A549 (cell line): ENCODE results near the gene RUVBL2. TPM values are rescaled to one million over a fixed set of nuclear protein-coding genes. Genes with fewer than 3 reads are reported as not detected.

Experiments
- ATAC-seq, 2 experiments: fragments of 200-7000 bp in 1 of 2; fragments of >200 bp in 1 of 2; cut with Nextera tagmentation in 1 of 2; cut with Tn5 transposase in 1 of 2; 3 replicates each; pipeline versions ENCODE4 v1.8.0 to v1.9.1; 2018 to 2020; ENCODE audit warnings: mild to moderate bottlenecking in 1 of 2, moderate library complexity in 1 of 2
- CTCF ChIA-PET: fragments of 300-600 bp; sonication (Branson Sonifier 250); formaldehyde crosslinking; extraction: SDS; loops from one replicate; lab custom pipeline; 2021; ENCODE audit warnings: antibody characterized with exemption, inconsistent platforms; lab: Yijun Ruan, JAX
- POLR2A ChIA-PET: fragments of 350-600 bp; formaldehyde crosslinking; extraction: SDS; loops from one replicate; lab custom pipeline; 2021; ENCODE audit warnings: antibody characterized with exemption, inconsistent platforms; lab: Yijun Ruan, JAX
- DNase-seq, 2 experiments: peaks; one replicate each; pipeline versions ENCODE4 v3.0.0 to v3.0.0-alpha.2; 2011 to 2016; ENCODE audit warnings: low read depth in 1 of 2, low spot score in 1 of 2
- FAIRE-seq: peaks from 2 replicates; lab custom pipeline; 2011; peaks lifted over from hg19 to GRCh38; lab: Jason Lieb, UNC
- H3K27ac ChIP-seq, 2 experiments: fragments of >200 bp; sonication (Bioruptor Twin); formaldehyde crosslinking; 3 replicates each; pipeline ENCODE4 v1.5.1; 2016 to 2017
- H3K4me1 ChIP-seq: fragments of >200 bp; sonication (Bioruptor Twin); formaldehyde crosslinking; 3 replicates; pipeline ENCODE4 v1.6.1; 2016
- H3K4me2 ChIP-seq: fragments of >200 bp; sonication (Bioruptor Twin); formaldehyde crosslinking; 3 replicates; pipeline ENCODE4 v1.6.1; 2016
- H3K4me3 ChIP-seq: fragments of >200 bp; sonication (Bioruptor Twin); formaldehyde crosslinking; 3 replicates; pipeline ENCODE4 v1.5.1; 2016
- H3K9me3 ChIP-seq: fragments of >200 bp; sonication (Bioruptor Twin); formaldehyde crosslinking; 3 replicates; pipeline ENCODE4 v1.6.1; 2016
- CBX8 ChIP-seq: fragments of 200-600 bp; sonication (generic); IDR thresholded peaks from 2 replicates; pipeline ENCODE4 v1.6.1; 2016
- CHD2 ChIP-seq: fragments of 150-350 bp; IDR thresholded peaks from 2 replicates; pipeline ENCODE4 v1.6.1; 2014; ENCODE audit warnings: low read length; ENCODE audit not compliant: partially characterized antibody
- E2F6 ChIP-seq: IDR thresholded peaks from 2 replicates; pipeline ENCODE4 v1.6.1; 2012; ENCODE audit warnings: low read depth, borderline replicate concordance
- EHF ChIP-seq: fragments of 250-450 bp; sonication (Bioruptor Pico); IDR thresholded peaks from 2 replicates; pipeline ENCODE4 v1.5.0; 2020; ENCODE audit warnings: mild to moderate bottlenecking
- FOSL2 ChIP-seq, 2 experiments: fragments of 450-650 bp in 1 of 2; fragments of >200 bp in 1 of 2; sonication (Bioruptor Twin) in 1 of 2; formaldehyde crosslinking; IDR thresholded peaks; 2 replicates each; pipeline versions ENCODE4 v1.5.0 to v1.6.1; 2016 to 2020; ENCODE audit warnings: mild to moderate bottlenecking in 1 of 2, moderate library complexity in 1 of 2
- HDAC2 ChIP-seq: fragments of 200-600 bp; sonication (generic); IDR thresholded peaks from 2 replicates; pipeline ENCODE4 v1.6.1; 2016
- HEYL ChIP-seq: fragments of 250-450 bp; sonication (Bioruptor Pico); IDR thresholded peaks from 2 replicates; pipeline ENCODE4 v1.8.0; 2021; ENCODE audit warnings: mild to moderate bottlenecking, moderate library complexity
- HOXB5 ChIP-seq: fragments of 250-450 bp; sonication (Bioruptor Pico); IDR thresholded peaks from 2 replicates; pipeline ENCODE4 v1.5.0; 2020; ENCODE audit warnings: mild to moderate bottlenecking, moderate library complexity
- KDM5A ChIP-seq: fragments of 200-600 bp; sonication (generic); IDR thresholded peaks from 2 replicates; pipeline ENCODE4 v1.6.1; 2016; ENCODE audit warnings: antibody characterized with exemption, mild to moderate bottlenecking
- MYC ChIP-seq: IDR thresholded peaks from 2 replicates; pipeline ENCODE4 v1.6.1; 2012; ENCODE audit warnings: mild to moderate bottlenecking, inconsistent platforms, low read length, improper control_type of control experiment, borderline replicate concordance
- NPAS2 ChIP-seq: fragments of 250-450 bp; sonication (Bioruptor Pico); IDR thresholded peaks from 2 replicates; pipeline ENCODE4 v1.8.0; 2022; ENCODE audit warnings: mild to moderate bottlenecking, moderate library complexity, borderline replicate concordance
- PHF8 ChIP-seq: fragments of 200-600 bp; sonication (generic); IDR thresholded peaks from 2 replicates; pipeline ENCODE4 v1.6.1; 2016; ENCODE audit warnings: low read depth, mild to moderate bottlenecking, antibody characterized with exemption, moderate library complexity, borderline replicate concordance
- RCOR1 ChIP-seq: fragments of 150-350 bp; IDR thresholded peaks from 2 replicates; pipeline ENCODE4 v1.6.1; 2014; ENCODE audit warnings: antibody characterized with exemption, low read length, low read depth
- REST ChIP-seq: fragments of 200-600 bp; sonication (generic); IDR thresholded peaks from 2 replicates; pipeline ENCODE4 v1.6.1; 2016; ENCODE audit warnings: antibody characterized with exemption, mild to moderate bottlenecking, moderate library complexity
- SMC3 ChIP-seq: fragments of >200 bp; sonication (Bioruptor Twin); formaldehyde crosslinking; IDR thresholded peaks from 3 replicates; pipeline ENCODE4 v1.6.1; 2018; ENCODE audit warnings: inconsistent platforms
- SREBF2 ChIP-seq: fragments of 450-650 bp; IDR thresholded peaks from 2 replicates; pipeline ENCODE4 v1.6.1; 2014; ENCODE audit warnings: mild to moderate bottlenecking, moderate library complexity
- TP53 ChIP-seq: fragments of 250-450 bp; sonication (Bioruptor Pico); IDR thresholded peaks from 2 replicates; pipeline ENCODE4 v1.5.0; 2021; ENCODE audit warnings: mild to moderate bottlenecking, moderate library complexity
- ZC3H11A ChIP-seq: fragments of 450-650 bp; IDR thresholded peaks from 2 replicates; pipeline ENCODE4 v1.6.1; 2014; ENCODE audit warnings: antibody characterized with exemption, mild to moderate bottlenecking
- WGBS: methylation state at CpG from one replicate; pipeline ENCODE4 v1.1.6; 2017; ENCODE audit errors: missing lambda C conversion rate; 5-methylcytosine and 5-hydroxymethylcytosine counted together
- polyA plus RNA-seq, 4 experiments: library from polyadenylated mRNA; depleted of rRNA in 3 of 4; stranded (reverse); fragments of >200 nt; fragmentation: RNase III in 1 of 4; extraction: RNeasy Plus Mini Kit Qiagen cat#74134 plus additional on column Dnase treatment in 1 of 4; gene quantifications; 2 replicates in 3 of 4; 3 replicates in 1 of 4; pipeline ENCODE4 v1.2.3, GENCODE V29; 2011 to 2017

The RUVBL2 gene
- polyA plus RNA-seq, 2 of the 4 experiments (the other 2 are of a cell fraction): 186 to 225 TPM

GRCh38 chr19:49010453-49010852, 16.8 kb downstream of the RUVBL2 start:
- 92% methylated on average over 18 of the region's 18 CpGs for WGBS
- Histone ChIP-seq H3K4me3 (no peak overlapping the region), H3K27ac (no peak overlapping the region), H3K9me3 (no peaks in the 10 kb centered on the region), H3K4me1 (no peaks in the 10 kb centered on the region), H3K4me2 (no peak overlapping the region)
- DNase-seq: no peak
- ChIA-PET CTCF (interaction anchor here (1.0 to 21.8 kb wide), 2 partner anchors 15 to 87 kb away, joined by 4 to 408 read pairs; partner anchors contain the start of genes GYS1 and RUVBL2), POLR2A (interaction anchor here (0.8 to 1.4 kb wide), 2 partner anchors 9 to 17 kb away, joined by 3 to 6 read pairs; partner anchors contain the start of gene RUVBL2)
- no peak for ATAC-seq
- TF ChIP-seq RCOR1 (no peak), EHF (CRISPR knock-in tag) (no peak), ZC3H11A (no peak), SMC3 (no peak), NPAS2 (CRISPR knock-in tag) (no peak), E2F6 (no peak), HEYL (CRISPR knock-in tag) (no peak), KDM5A (no peak), FOSL2 (IDR thresholded peaks at IDR 0.05) (no peak), FOSL2 (CRISPR knock-in tag; IDR thresholded peaks at IDR 0.05) (no peak), MYC (no peak), PHF8 (no peak), HDAC2 (no peak), TP53 (no peak), REST (no peak), CHD2 (no peak)
- FAIRE-seq: no peak

- ChIA-PET POLR2A (no interaction called here), CTCF (interaction anchor here (1.5 to 21.8 kb wide), 2 partner anchors 16 to 40 kb away, joined by 3 to 408 read pairs; partner anchors contain the start of genes GYS1 and RUVBL2)
- no peak for DNase-seq
- WGBS: 89% methylated on average over 17 of the region's 17 CpGs
- Histone ChIP-seq H3K4me3 (no peak overlapping the region), H3K4me1 (no peaks in the 10 kb centered on the region), H3K4me2 (no peak overlapping the region), H3K9me3 (no peaks in the 10 kb centered on the region), H3K27ac (no peak overlapping the region)
- TF ChIP-seq SREBF2 (no peak), CBX8 (no peak), E2F6 (no peak), HOXB5 (CRISPR knock-in tag) (no peak)
- ATAC-seq: no peak
- FAIRE-seq: no peak
Observed at GRCh38 chr19:49011194-49011593, 17.5 kb downstream of the RUVBL2 start.
